GM19240 (cell line): ENCODE measurements around the gene PIM2.
"Not testable (repeated sequence)": the region's sequence is repeated elsewhere in the genome, so short reads cannot be mapped to it uniquely, and the experiment has no call there.

Source experiments
- DNase-seq: peaks from one replicate; pipeline ENCODE4 v3.0.0; 2011; ENCODE audit warnings: low spot score; ENCODE audit not compliant: insufficient read length

The PIM2 gene

DNA sequence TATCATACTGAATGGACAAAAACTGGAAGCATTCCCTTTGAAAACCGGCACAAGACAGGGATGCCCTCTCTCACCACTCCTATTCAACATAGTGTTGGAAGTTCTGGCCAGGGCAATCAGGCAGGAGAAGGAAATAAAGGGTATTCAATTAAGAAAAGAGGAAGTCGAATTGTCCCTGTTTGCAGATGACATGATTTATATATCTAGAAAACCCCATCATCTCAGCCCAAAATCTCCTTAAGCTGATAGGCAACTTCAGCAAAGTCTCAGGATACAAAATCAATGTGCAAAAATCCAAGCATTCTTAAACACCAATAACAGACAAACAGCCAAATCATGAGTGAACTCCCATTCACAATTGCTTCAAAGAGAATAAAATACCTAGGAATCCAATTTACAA, 46.8 kb downstream of the PIM2 start:
- not testable (repeated sequence) for DNase-seq

DNA sequence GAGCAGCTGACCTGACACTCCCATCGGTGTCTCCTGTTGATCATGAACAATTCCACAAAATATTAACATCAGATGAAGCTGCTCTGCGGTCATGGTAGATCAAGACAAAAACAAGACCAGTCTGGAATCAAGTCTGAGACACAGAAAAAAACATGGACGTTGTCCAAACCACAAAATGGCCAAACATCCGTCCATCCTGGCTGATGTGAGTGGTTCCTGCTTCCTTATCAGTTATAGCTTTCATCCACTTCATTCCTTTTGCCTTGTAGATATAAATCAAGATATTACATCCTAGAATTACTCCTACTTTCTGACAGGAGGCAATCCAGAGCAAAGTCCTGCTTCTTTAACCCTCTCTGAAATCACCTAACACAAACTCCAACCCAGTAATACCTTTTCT, 54.6 kb downstream of the PIM2 start:
- DNase-seq: no peak
